Measurements from ENCODE around the gene KRTAP1-5. TPM values are rescaled to one million over a fixed set of nuclear protein-coding genes. Genes with fewer than 3 reads are reported as not detected.

Gene KRTAP1-5
- total and polyA plus RNA-seq, 2 experiments from 2014 or later, result not detected

DNA sequence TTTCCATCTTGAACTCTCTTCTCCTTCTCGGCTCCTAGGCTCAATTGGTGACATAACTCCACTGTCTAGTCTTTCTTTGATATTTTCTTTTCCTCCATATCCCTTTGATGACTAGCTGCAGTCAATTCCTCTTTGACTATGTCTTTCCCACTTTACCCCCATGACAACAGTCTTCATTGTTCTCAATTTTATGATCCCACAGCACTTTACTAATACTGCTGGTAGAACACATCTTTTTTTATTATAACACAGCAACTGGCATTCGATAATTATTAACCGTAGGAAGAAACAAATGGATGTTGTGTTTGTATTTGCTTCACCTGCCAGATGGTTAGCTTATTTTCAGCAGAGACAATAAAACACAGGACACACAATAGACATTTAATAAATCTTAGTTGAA is 34.3 kb downstream of the KRTAP1-5 start:
- no peaks in the 10 kb centered on the region for H3K79me2 ChIP-seq (replicated peaks; ENCODE audit: insufficient read depth)
- H3K27ac ChIP-seq (ENCODE audit: low read depth), result no peak overlapping the region
- H3K4me2 ChIP-seq, result no peak overlapping the region
- H3F3A ChIP-seq (replicated peaks; ENCODE audit: low read depth), result no peaks in the 10 kb centered on the region
- no peak overlapping the region for H3K4me3 ChIP-seq
- H3K4me3 Mint-ChIP-seq, result no peak overlapping the region
- no peaks in the 10 kb centered on the region for H3K36me3 ChIP-seq (ENCODE audit: insufficient read depth)
- 0 out of 2 replicates have a peak, but pooled peaks cover 4% of the 10 kb centered on the region for H3K9me2 ChIP-seq (ENCODE audit: insufficient read depth)
- no peaks in the 10 kb centered on the region for H3K27me3 Mint-ChIP-seq (ENCODE audit: insufficient read depth, low read depth, poor library complexity)
- no peaks in the 10 kb centered on the region for H3K4me1 ChIP-seq (ENCODE audit: insufficient read depth)
- H3K27ac Mint-ChIP-seq, result no peak overlapping the region
- no peak overlapping the region for H2AFZ ChIP-seq
- peaks cover 4% of the 10 kb centered on the region; the same call in 2 of the 3 replicates for H3K4me1 Mint-ChIP-seq
- no peaks in the 10 kb centered on the region for H4K20me1 ChIP-seq (replicated peaks; ENCODE audit: insufficient read depth)
- DNase-seq (ENCODE audit: low spot score), result no peak
- no peak for ATAC-seq
- H3K27me3 ChIP-seq (ENCODE audit: insufficient read depth), result no peaks in the 10 kb centered on the region
- H3K36me3 Mint-ChIP-seq (ENCODE audit: low read depth), result no peaks in the 10 kb centered on the region
- no peaks in the 10 kb centered on the region for H3K9me3 Mint-ChIP-seq
- TF ChIP-seq POLR2AphosphoS5 (IDR thresholded peaks at IDR 0.05; ENCODE audit: low read depth), result no peak
- no peak for TF ChIP-seq ZNF331 (CRISPR knock-in tag; IDR thresholded peaks at IDR 0.05; ENCODE audit: low read depth)
- no peak for TF ChIP-seq CTCF (conservative IDR thresholded peaks at IDR 0.05; ENCODE audit: low read depth in 2 of 2)
- no peak for TF ChIP-seq EZH2 (IDR thresholded peaks at IDR 0.05; ENCODE audit: low read depth, unreplicated experiment)
- TF ChIP-seq ZNF114 (CRISPR knock-in tag; IDR thresholded peaks at IDR 0.05), result no peak
- TF ChIP-seq ZNF462 (CRISPR knock-in tag; IDR thresholded peaks at IDR 0.05), result no peak
- no peak for TF ChIP-seq CREB1 (CRISPR knock-in tag; IDR thresholded peaks at IDR 0.05; ENCODE audit: low read depth)
- TF ChIP-seq ETS1 (IDR thresholded peaks at IDR 0.05), result no peak
- TF ChIP-seq, protein P1, sequence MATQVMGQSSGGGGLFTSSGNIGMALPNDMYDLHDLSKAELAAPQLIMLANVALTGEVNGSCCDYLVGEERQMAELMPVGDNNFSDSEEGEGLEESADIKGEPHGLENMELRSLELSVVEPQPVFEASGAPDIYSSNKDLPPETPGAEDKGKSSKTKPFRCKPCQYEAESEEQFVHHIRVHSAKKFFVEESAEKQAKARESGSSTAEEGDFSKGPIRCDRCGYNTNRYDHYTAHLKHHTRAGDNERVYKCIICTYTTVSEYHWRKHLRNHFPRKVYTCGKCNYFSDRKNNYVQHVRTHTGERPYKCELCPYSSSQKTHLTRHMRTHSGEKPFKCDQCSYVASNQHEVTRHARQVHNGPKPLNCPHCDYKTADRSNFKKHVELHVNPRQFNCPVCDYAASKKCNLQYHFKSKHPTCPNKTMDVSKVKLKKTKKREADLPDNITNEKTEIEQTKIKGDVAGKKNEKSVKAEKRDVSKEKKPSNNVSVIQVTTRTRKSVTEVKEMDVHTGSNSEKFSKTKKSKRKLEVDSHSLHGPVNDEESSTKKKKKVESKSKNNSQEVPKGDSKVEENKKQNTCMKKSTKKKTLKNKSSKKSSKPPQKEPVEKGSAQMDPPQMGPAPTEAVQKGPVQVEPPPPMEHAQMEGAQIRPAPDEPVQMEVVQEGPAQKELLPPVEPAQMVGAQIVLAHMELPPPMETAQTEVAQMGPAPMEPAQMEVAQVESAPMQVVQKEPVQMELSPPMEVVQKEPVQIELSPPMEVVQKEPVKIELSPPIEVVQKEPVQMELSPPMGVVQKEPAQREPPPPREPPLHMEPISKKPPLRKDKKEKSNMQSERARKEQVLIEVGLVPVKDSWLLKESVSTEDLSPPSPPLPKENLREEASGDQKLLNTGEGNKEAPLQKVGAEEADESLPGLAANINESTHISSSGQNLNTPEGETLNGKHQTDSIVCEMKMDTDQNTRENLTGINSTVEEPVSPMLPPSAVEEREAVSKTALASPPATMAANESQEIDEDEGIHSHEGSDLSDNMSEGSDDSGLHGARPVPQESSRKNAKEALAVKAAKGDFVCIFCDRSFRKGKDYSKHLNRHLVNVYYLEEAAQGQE (IDR thresholded peaks at IDR 0.05; ENCODE audit: unreplicated experiment), result no peak
- TF ChIP-seq NANOG (IDR thresholded peaks at IDR 0.05; ENCODE audit: borderline replicate concordance), result no peak
- TF ChIP-seq STAT1 (IDR thresholded peaks at IDR 0.05; ENCODE audit: unreplicated experiment), result no peak
- no peak for TF ChIP-seq EZH2phosphoT487 (IDR thresholded peaks at IDR 0.05; ENCODE audit: unreplicated experiment)
- TF ChIP-seq JUNB (IDR thresholded peaks at IDR 0.05; ENCODE audit: unreplicated experiment), result no peak

All from GM23338 (cell line).